A673 (cell line): Measurements from ENCODE around the gene KCNK7. TPM values are rescaled to one million over a fixed set of nuclear protein-coding genes. Genes with fewer than 3 reads are reported as not detected.
A peak's percentile ranks its signal among the peaks of the same experiment; 100 is the strongest.

ENCODE experiments used
- BruUV-seq: library from RNA; stranded (reverse); fragments of 400-500 nt; replicated peaks from 2 replicates; lab custom pipeline; 2021; lab: Mats Ljungman, UMichigan
- CTCF ChIA-PET: fragments of 300-600 bp; sonication (Branson Sonifier 250); formaldehyde crosslinking; loops from one replicate; lab custom pipeline; 2022; ENCODE audit warnings: antibody characterized with exemption; lab: Charles Lee
- POLR2A ChIA-PET: fragments of 300-600 bp; sonication (Branson Sonifier 250); formaldehyde crosslinking; loops from one replicate; lab custom pipeline; 2022; ENCODE audit warnings: antibody characterized with exemption; ENCODE audit not compliant: low non-redundant PET; lab: Charles Lee
- DNase-seq: peaks from one replicate; pipeline ENCODE4 v3.0.0-alpha.2; 2015; ENCODE audit warnings: low spot score
- H3K27ac ChIP-seq: fragments of 200-600 bp; sonication (generic); 2 replicates; pipeline ENCODE4 v1.5.1; 2016; ENCODE audit warnings: mixed run types, low read depth, mild to moderate bottlenecking, mixed read lengths, antibody characterized with exemption, low read length; ENCODE audit not compliant: poor library complexity, severe bottlenecking
- H3K27me3 ChIP-seq: fragments of 200-600 bp; sonication (generic); replicated peaks from 2 replicates; pipeline ENCODE4 v1.6.1; 2017; ENCODE audit warnings: mixed run types, low read depth, mild to moderate bottlenecking, mixed read lengths, antibody characterized with exemption, low read length; ENCODE audit not compliant: insufficient read depth, poor library complexity
- H3K36me3 ChIP-seq: fragments of 200-600 bp; sonication (generic); 2 replicates; pipeline ENCODE4 v1.6.1; 2016; ENCODE audit warnings: mixed run types, mild to moderate bottlenecking, mixed read lengths, antibody characterized with exemption, low read length; ENCODE audit not compliant: insufficient read depth, poor library complexity, severe bottlenecking
- H3K4me1 ChIP-seq: fragments of 200-600 bp; sonication (generic); 2 replicates; pipeline ENCODE4 v1.6.1; 2017; ENCODE audit warnings: mixed run types, mild to moderate bottlenecking, mixed read lengths, antibody characterized with exemption, low read length; ENCODE audit not compliant: insufficient read depth, poor library complexity, severe bottlenecking
- H3K4me3 ChIP-seq: fragments of 200-600 bp; sonication (generic); 2 replicates; pipeline ENCODE4 v1.5.1; 2016; ENCODE audit warnings: low read depth, mixed run types, mild to moderate bottlenecking, mixed read lengths, low read length; ENCODE audit not compliant: poor library complexity, severe bottlenecking
- H3K9me3 ChIP-seq: fragments of 200-600 bp; sonication (generic); 2 replicates; pipeline ENCODE4 v1.6.1; 2016; ENCODE audit warnings: mixed run types, low read depth, mild to moderate bottlenecking, mixed read lengths, antibody characterized with exemption, low read length; ENCODE audit not compliant: poor library complexity, severe bottlenecking
- EZH2 ChIP-seq: fragments of 200-600 bp; sonication (generic); IDR thresholded peaks from 2 replicates; pipeline ENCODE4 v1.6.1; 2017; ENCODE audit warnings: borderline replicate concordance, low read depth, mild to moderate bottlenecking, mixed read lengths, antibody characterized with exemption, low read length; ENCODE audit not compliant: poor library complexity, severe bottlenecking
- intact Hi-C: fragments of 100-400 bp; cut with micrococcal nuclease; formaldehyde crosslinking; loops from one replicate; pipeline ENCODE4 v1.10.0; 2022; ENCODE audit not compliant: unreplicated experiment
- total RNA-seq: library from RNA; stranded (reverse); gene quantifications from 2 replicates; pipeline ENCODE4 v1.2.3, GENCODE V29; 2021
- TF ChIP-seq, protein P1 (sequence below): fragments of 300-800, 200-600 bp; sonication (generic); conservative IDR thresholded peaks from 2 replicates; pipeline ENCODE4 v1.5.1; 2017; ENCODE audit warnings: low read depth, mild to moderate bottlenecking, antibody characterized with exemption, low read length, moderate library complexity, mixed read lengths

The KCNK7 gene
- total RNA-seq, 1 experiment from 2014 or later = 2.3 TPM

DNA sequence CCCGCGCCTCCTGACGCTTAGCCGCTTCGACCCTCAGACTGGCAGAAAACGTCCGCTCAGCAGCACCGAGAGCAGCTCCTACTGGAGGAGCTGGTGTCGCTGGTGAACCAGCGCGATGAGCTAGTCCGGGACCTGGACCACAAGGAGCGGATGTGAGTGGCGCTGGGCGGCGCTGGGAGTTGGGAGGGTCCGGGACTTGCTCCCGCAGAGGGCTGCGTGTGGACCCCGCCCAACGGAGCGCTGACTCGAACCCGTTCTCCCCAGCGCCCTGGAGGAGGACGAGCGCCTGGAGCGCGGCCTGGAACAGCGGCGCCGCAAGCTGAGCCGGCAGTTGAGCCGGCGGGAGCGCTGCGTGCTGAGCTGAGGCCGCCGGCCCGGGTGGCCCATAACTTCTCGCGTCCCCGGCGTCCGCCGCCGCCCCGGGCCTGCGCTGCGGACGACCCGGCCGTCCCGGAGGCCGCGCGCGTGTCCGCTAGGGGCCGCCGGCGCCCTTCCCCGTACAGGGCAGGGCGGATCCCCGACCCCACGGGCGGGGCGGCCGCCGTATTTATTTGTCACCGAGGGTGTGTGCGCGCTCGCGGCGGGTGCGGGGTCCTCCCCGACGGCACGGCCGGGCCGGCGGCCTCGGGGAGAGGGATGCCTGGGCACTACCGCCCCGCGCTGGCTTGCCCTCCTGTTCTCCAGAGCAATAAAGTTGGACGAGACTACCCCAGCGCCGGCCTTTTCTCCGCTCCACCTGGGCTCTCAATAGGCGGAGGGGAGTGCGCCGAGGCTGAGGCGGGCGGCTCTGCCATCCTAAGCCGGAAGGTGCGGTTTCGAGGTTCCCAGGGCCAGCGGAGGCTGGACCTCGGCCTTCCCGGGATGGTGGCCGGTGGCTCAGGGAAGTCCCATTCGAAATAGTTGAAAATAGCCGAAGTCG is 3.4 kb downstream of the KCNK7 start:
- Histone ChIP-seq H3K4me1 (peaks cover 5% of the 10 kb centered on the region), H3K36me3 (peaks cover 10% of the 10 kb centered on the region), H3K27ac (no peak overlapping the region), H3K9me3 (no peaks in the 10 kb centered on the region), H3K27me3 (no peaks in the 10 kb centered on the region), H3K4me3 (no peak overlapping the region)
- BruUV-seq = TSS peak; percentile 78
- DNase-seq = no peak
- ChIA-PET CTCF (interaction anchor here (0.6 kb wide), 1 partner anchor 1280 kb away, joined by 4 read pairs; no protein-coding TSS in a partner anchor), POLR2A (interaction anchor here (0.6 kb wide), 1 partner anchor 316 kb away, joined by 3 read pairs; no protein-coding TSS in a partner anchor)
- intact Hi-C loops = no loop called here
- TF ChIP-seq, protein P1, sequence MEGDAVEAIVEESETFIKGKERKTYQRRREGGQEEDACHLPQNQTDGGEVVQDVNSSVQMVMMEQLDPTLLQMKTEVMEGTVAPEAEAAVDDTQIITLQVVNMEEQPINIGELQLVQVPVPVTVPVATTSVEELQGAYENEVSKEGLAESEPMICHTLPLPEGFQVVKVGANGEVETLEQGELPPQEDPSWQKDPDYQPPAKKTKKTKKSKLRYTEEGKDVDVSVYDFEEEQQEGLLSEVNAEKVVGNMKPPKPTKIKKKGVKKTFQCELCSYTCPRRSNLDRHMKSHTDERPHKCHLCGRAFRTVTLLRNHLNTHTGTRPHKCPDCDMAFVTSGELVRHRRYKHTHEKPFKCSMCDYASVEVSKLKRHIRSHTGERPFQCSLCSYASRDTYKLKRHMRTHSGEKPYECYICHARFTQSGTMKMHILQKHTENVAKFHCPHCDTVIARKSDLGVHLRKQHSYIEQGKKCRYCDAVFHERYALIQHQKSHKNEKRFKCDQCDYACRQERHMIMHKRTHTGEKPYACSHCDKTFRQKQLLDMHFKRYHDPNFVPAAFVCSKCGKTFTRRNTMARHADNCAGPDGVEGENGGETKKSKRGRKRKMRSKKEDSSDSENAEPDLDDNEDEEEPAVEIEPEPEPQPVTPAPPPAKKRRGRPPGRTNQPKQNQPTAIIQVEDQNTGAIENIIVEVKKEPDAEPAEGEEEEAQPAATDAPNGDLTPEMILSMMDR = no peak
- TF ChIP-seq EZH2 = no peak

DNA sequence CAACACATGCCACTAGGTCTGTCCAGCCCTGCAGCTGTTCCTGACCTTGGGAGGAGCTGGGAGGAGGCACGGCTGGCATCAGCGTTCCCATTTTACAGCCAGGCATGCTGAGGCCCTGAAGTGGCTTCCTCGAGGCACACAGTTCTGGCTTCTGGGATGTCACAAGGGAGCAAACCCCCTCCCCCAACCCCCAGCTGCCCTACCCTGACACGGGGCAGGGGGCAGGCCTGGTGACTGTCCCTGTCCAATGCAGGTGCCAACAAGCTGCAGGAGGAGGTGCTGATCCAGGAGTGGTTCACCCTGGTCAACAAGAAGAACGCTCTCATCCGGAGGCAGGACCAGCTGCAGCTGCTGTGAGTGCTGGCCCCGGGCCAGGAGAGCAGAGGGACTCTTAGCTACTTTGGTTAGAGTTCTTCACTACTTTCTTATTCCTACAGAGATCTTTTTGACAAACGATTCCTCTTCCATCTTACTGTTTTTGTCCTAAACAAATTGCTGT is 5.3 kb downstream of the KCNK7 start:
- peaks cover 10% of the 10 kb centered on the region for H3K36me3 ChIP-seq
- TF ChIP-seq, protein P1 = no peak
- TF ChIP-seq EZH2 = no peak
- ChIA-PET POLR2A (no interaction called here), CTCF (interaction anchor here (0.5 kb wide), 1 partner anchor 1158 kb away, joined by 3 read pairs; no protein-coding TSS in a partner anchor)
- intact Hi-C loops = no loop called here
- no TSS peak for BruUV-seq
- H3K4me1 ChIP-seq = no peaks in the 10 kb centered on the region
- DNase-seq = peak; percentile 55
- no peaks in the 10 kb centered on the region for H3K27me3 ChIP-seq
- no peak overlapping the region for H3K27ac ChIP-seq
- no peaks in the 10 kb centered on the region for H3K9me3 ChIP-seq
- no peak overlapping the region for H3K4me3 ChIP-seq

DNA sequence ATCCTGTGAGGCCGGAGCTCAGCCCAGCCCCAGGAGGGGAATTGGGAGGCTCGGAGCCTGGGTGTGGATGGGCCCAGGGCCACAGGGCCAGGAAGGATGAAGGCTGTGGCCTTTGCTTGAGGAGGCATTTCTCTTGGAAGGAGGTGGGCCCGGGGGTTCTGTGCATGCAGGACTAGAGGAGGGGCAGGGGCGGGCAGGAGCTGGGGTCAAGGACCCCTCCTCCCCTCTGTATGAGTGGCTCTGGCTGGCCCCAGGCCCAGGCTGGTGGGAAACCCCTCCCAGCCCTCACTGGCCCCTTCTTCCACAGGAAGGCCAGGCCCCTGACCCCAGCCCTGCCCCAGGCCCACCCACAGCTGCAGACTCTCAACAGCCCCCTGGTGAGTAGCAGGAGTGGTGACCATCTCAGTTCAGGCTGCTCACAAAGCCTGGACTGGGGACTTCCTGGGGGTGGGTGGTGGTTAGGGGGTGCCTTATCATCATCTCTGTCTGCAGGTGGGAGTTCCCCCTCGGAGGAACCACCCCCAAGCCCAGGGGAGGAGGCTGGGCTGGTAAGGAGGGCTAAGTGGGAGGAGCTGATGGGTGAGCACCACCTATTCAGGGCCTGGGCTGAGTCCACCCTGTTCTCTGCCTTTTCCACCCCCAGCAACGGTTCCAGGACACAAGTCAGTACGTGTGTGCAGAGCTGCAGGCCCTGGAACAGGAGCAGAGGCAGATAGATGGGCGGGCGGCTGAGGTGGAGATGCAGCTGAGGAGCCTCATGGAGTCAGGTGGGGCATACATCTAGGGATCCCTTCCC is 6.0 kb downstream of the KCNK7 start:
- no TSS peak for BruUV-seq
- intact Hi-C loops = no loop called here
- H3K4me1 ChIP-seq = no peaks in the 10 kb centered on the region
- TF ChIP-seq, protein P1 = no peak
- no peak for TF ChIP-seq EZH2
- no peak overlapping the region for H3K4me3 ChIP-seq
- no peak for DNase-seq
- no peaks in the 10 kb centered on the region for H3K9me3 ChIP-seq
- ChIA-PET CTCF (no interaction called here), POLR2A (no interaction called here)
- no peak overlapping the region for H3K27ac ChIP-seq
- no peaks in the 10 kb centered on the region for H3K27me3 ChIP-seq
- peaks cover 10% of the 10 kb centered on the region for H3K36me3 ChIP-seq
